IPS-NIHi7 (cell line): Measurements from ENCODE around the gene EFL1.
"Not testable (repeated sequence)": the region's sequence is repeated elsewhere in the genome, so short reads cannot be mapped to it uniquely, and the experiment has no call there.

Experiments
- DNase-seq: peaks from one replicate; pipeline ENCODE4 v3.0.0; 2012; ENCODE audit warnings: mixed read lengths; ENCODE audit errors: extremely low spot score

Gene EFL1

GRCh38 chr15:82197733-82198594, 64.6 kb downstream of the EFL1 start:
- DNase-seq: peak; percentile 79

- no peak for DNase-seq
Measured at GRCh38 chr15:82196353-82196752, 66.2 kb downstream of the EFL1 start.

GRCh38 chr15:82195818-82196217, 66.7 kb downstream of the EFL1 start:
- not testable (repeated sequence) for DNase-seq

- DNase-seq: not testable (repeated sequence)
Measured at GRCh38 chr15:82194488-82194887, 68.0 kb downstream of the EFL1 start.

GRCh38 chr15:82193435-82193834, 69.1 kb downstream of the EFL1 start:
- not testable (repeated sequence) for DNase-seq

GRCh38 chr15:82192394-82192793, 70.1 kb downstream of the EFL1 start:
- not testable (repeated sequence) for DNase-seq

GRCh38 chr15:82186719-82187406, 75.7 kb downstream of the EFL1 start:
- no peak for DNase-seq

- DNase-seq: no peak
Measured at GRCh38 chr15:82186161-82186560, 76.4 kb downstream of the EFL1 start.

GRCh38 chr15:82184776-82185175, 77.8 kb downstream of the EFL1 start:
- no peak for DNase-seq

- no peak for DNase-seq
Measured at GRCh38 chr15:82184355-82184754, 78.2 kb downstream of the EFL1 start.

GRCh38 chr15:82183121-82184031, 79.2 kb downstream of the EFL1 start:
- no peak for DNase-seq

GRCh38 chr15:82181371-82181770, 81.2 kb downstream of the EFL1 start:
- DNase-seq: no peak

GRCh38 chr15:82178061-82178460, 84.5 kb downstream of the EFL1 start:
- no peak for DNase-seq

- DNase-seq: no peak
Measured at GRCh38 chr15:82177291-82178010, 85.1 kb downstream of the EFL1 start.

GRCh38 chr15:82176542-82176941, 86.0 kb downstream of the EFL1 start:
- DNase-seq: no peak

- DNase-seq: no peak
Measured at GRCh38 chr15:82174471-82175235, 87.9 kb downstream of the EFL1 start.

GRCh38 chr15:82173108-82173507, 89.4 kb downstream of the EFL1 start:
- no peak for DNase-seq

GRCh38 chr15:82172506-82172905, 90.0 kb downstream of the EFL1 start:
- no peak for DNase-seq

GRCh38 chr15:82168757-82169156, 93.8 kb downstream of the EFL1 start:
- no peak for DNase-seq

- DNase-seq: no peak
Measured at GRCh38 chr15:82168296-82168695, 94.2 kb downstream of the EFL1 start.
